ENCODE data around the gene SYTL2. TPM values are rescaled to one million over a fixed set of nuclear protein-coding genes. Genes with fewer than 3 reads are reported as not detected.
A peak's percentile ranks its signal among the peaks of the same experiment; 100 is the strongest.
"Not testable (repeated sequence)": the region's sequence is repeated elsewhere in the genome, so short reads cannot be mapped to it uniquely, and the experiment has no call there.

Gene SYTL2
- total RNA-seq, 1 experiment from 2014 or later: 5.2 TPM

DNA sequence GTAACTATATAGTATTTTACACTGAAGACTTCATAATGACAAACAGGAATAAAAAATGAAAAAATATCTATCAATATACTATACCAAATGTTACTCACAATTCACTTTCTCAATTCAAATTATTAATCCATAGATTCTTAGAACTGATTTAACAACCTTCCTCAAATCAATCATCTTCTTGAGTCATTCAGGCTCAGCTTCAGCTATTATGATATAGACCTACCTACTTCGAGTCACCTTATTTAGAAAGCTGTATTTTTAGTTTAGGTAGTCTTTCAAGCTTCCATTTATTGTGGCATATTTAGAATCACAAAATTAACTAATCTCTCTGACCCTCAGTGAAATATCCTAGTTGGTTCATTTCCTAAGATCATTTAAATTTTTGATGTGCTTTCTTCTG, 154.2 kb downstream of the SYTL2 start:
- TF ChIP-seq, protein P1, sequence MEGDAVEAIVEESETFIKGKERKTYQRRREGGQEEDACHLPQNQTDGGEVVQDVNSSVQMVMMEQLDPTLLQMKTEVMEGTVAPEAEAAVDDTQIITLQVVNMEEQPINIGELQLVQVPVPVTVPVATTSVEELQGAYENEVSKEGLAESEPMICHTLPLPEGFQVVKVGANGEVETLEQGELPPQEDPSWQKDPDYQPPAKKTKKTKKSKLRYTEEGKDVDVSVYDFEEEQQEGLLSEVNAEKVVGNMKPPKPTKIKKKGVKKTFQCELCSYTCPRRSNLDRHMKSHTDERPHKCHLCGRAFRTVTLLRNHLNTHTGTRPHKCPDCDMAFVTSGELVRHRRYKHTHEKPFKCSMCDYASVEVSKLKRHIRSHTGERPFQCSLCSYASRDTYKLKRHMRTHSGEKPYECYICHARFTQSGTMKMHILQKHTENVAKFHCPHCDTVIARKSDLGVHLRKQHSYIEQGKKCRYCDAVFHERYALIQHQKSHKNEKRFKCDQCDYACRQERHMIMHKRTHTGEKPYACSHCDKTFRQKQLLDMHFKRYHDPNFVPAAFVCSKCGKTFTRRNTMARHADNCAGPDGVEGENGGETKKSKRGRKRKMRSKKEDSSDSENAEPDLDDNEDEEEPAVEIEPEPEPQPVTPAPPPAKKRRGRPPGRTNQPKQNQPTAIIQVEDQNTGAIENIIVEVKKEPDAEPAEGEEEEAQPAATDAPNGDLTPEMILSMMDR (conservative IDR thresholded peaks at IDR 0.05): no peak
- H3K56ac ChIP-seq (ENCODE audit: insufficient read length, low read depth, low read length): no peak overlapping the region
- H3K79me2 ChIP-seq (ENCODE audit: insufficient read depth, low read length): peaks cover 4% of the 10 kb centered on the region; the same call in 1 of the 2 replicates
- no peak overlapping the region for H3K4ac ChIP-seq (ENCODE audit: low read depth, low read length)
- H3K79me1 ChIP-seq (ENCODE audit: insufficient read depth, low read depth, low read length, poor library complexity, severe bottlenecking): no peaks in the 10 kb centered on the region
- Mint-ChIP-seq H3K9me3 (no peaks in the 10 kb centered on the region), H3K4me1 (peaks cover 22 to 28% of the 10 kb centered on the region in 2 experiments), H3K4me3 (no peak overlapping the region), H3K27me3 (ENCODE audit: low read depth) (no peaks in the 10 kb centered on the region), H3K36me3 (ENCODE audit: insufficient read depth in 1 of 3, low read depth in 3 of 3) (peaks cover 28 to 56% (median 49%) of the 10 kb centered on the region in 3 experiments), H3K27ac (peak overlapping the region in 1 of 3 experiments; percentile 46; a peak in 1 of 7 replicates)
- no CpG with 5 or more reads among the region's 1 CpG for WGBS (ENCODE audit: extremely low coverage, insufficient read length, low lambda C conversion rate)
- no peak overlapping the region for H2BK12ac ChIP-seq (ENCODE audit: insufficient read length, low read depth, low read length)
- no peaks in the 10 kb centered on the region for H3K23me2 ChIP-seq (ENCODE audit: insufficient read length, low read depth, low read length, poor library complexity, severe bottlenecking)
- no peak overlapping the region for H3K18ac ChIP-seq (ENCODE audit: insufficient read length, low read depth, low read length)
- no peak overlapping the region for H2BK5ac ChIP-seq (ENCODE audit: insufficient read length, low read length)
- H4K20me1 ChIP-seq (ENCODE audit: control insufficient read depth, insufficient read depth, insufficient read length): no peaks in the 10 kb centered on the region
- H3K9me3 ChIP-seq (ENCODE audit: control insufficient read depth, low read depth, low read length): no peaks in the 10 kb centered on the region
- H2BK15ac ChIP-seq (ENCODE audit: low read depth, low read length): no peak overlapping the region
- no peak overlapping the region for H4K91ac ChIP-seq (ENCODE audit: insufficient read length, low read depth, low read length)
- H3T11ph ChIP-seq (ENCODE audit: low read length): no peak overlapping the region
- H4K5ac ChIP-seq (ENCODE audit: insufficient read length, low read depth, low read length): no peak overlapping the region
- no peak for DNase-seq
- no peak overlapping the region for H3K4me2 ChIP-seq (ENCODE audit: insufficient read depth, insufficient read length, low read length)
- no peak overlapping the region for H2BK20ac ChIP-seq (ENCODE audit: low read depth, low read length, poor library complexity, severe bottlenecking)
- H3K27me3 ChIP-seq (ENCODE audit: insufficient read depth, low read length): no peaks in the 10 kb centered on the region
- no peaks in the 10 kb centered on the region for H3K4me1 ChIP-seq (ENCODE audit: insufficient read depth, low read length)
- H3K14ac ChIP-seq (ENCODE audit: insufficient read depth, low read length): no peak overlapping the region
- no peak overlapping the region for H3K23ac ChIP-seq (ENCODE audit: insufficient read length, low read depth, low read length)
- H2AFZ ChIP-seq (ENCODE audit: low read length): no peak overlapping the region
- no peak overlapping the region for H3K27ac ChIP-seq (ENCODE audit: insufficient read length, low read depth, low read length)
- no peak overlapping the region for H3K9ac ChIP-seq (ENCODE audit: extremely low read depth, insufficient read length, low read length)
- no peak overlapping the region for H4K8ac ChIP-seq (replicated peaks; ENCODE audit: insufficient read length, low read depth, low read length)
- no peak overlapping the region for H2BK120ac ChIP-seq (ENCODE audit: low read depth, low read length, poor library complexity, severe bottlenecking)
- no peak overlapping the region for H2AK5ac ChIP-seq (ENCODE audit: insufficient read length, low read length)

DNA sequence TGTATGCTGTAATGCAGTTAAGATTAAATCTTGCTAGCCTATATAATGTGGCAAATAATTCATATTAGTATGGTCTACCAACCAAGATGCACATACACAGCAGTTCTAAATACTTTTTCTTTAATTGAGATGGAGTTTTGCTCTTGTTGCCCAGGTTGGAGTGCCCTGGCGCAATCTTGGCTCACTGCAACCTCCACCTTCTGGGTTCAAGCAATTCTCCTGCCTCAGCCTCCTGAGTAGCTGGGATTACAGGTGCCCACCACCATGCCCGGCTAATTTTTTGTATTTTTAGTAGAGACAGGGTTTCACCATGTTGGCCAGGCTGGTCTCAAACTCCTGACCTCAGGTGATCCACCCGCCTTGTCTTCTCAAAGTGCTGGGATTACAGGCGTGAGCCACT, 156.6 kb downstream of the SYTL2 start:
- no CpG with 5 or more reads among the region's 4 CpGs for WGBS (ENCODE audit: extremely low coverage, insufficient read length, low lambda C conversion rate)
- not testable (repeated sequence) for H3K14ac ChIP-seq (ENCODE audit: insufficient read depth, low read length); H3K9me3 ChIP-seq (ENCODE audit: control insufficient read depth, low read depth, low read length); H2BK12ac ChIP-seq (ENCODE audit: insufficient read length, low read depth, low read length); H2AFZ ChIP-seq (ENCODE audit: low read length); DNase-seq; H2BK15ac ChIP-seq (ENCODE audit: low read depth, low read length); H2AK5ac ChIP-seq (ENCODE audit: insufficient read length, low read length); H3K23me2 ChIP-seq (ENCODE audit: insufficient read length, low read depth, low read length, poor library complexity, severe bottlenecking); H4K20me1 ChIP-seq (ENCODE audit: control insufficient read depth, insufficient read depth, insufficient read length); H3K9me3 Mint-ChIP-seq; H3K4me1 ChIP-seq (ENCODE audit: insufficient read depth, low read length); H2BK20ac ChIP-seq (ENCODE audit: low read depth, low read length, poor library complexity, severe bottlenecking); H3K27ac ChIP-seq (ENCODE audit: insufficient read length, low read depth, low read length); H3K27me3 ChIP-seq (ENCODE audit: insufficient read depth, low read length); H3K4ac ChIP-seq (ENCODE audit: low read depth, low read length); H4K91ac ChIP-seq (ENCODE audit: insufficient read length, low read depth, low read length); H3K56ac ChIP-seq (ENCODE audit: insufficient read length, low read depth, low read length); H3K27ac Mint-ChIP-seq; H3K23ac ChIP-seq (ENCODE audit: insufficient read length, low read depth, low read length); H3K4me3 Mint-ChIP-seq; H2BK120ac ChIP-seq (ENCODE audit: low read depth, low read length, poor library complexity, severe bottlenecking); H3K79me1 ChIP-seq (ENCODE audit: insufficient read depth, low read depth, low read length, poor library complexity, severe bottlenecking); H3K79me2 ChIP-seq (ENCODE audit: insufficient read depth, low read length); H4K8ac ChIP-seq (replicated peaks; ENCODE audit: insufficient read length, low read depth, low read length); H3K9ac ChIP-seq (ENCODE audit: extremely low read depth, insufficient read length, low read length); H3K4me2 ChIP-seq (ENCODE audit: insufficient read depth, insufficient read length, low read length); H3T11ph ChIP-seq (ENCODE audit: low read length); H2BK5ac ChIP-seq (ENCODE audit: insufficient read length, low read length); H4K5ac ChIP-seq (ENCODE audit: insufficient read length, low read depth, low read length); H3K27me3 Mint-ChIP-seq (ENCODE audit: low read depth); H3K18ac ChIP-seq (ENCODE audit: insufficient read length, low read depth, low read length)
- H3K4me1 Mint-ChIP-seq: peaks cover 8 to 20% of the 10 kb centered on the region in 2 experiments
- peaks cover 10 to 33% (median 33%) of the 10 kb centered on the region in 3 experiments; a peak in 6 of 7 replicates for H3K36me3 Mint-ChIP-seq (ENCODE audit: insufficient read depth in 1 of 3, low read depth in 3 of 3)
